ENCODE measurements around the gene PQBP1. TPM values are rescaled to one million over a fixed set of nuclear protein-coding genes. Genes with fewer than 3 reads are reported as not detected.

PQBP1 gene
- total RNA-seq, 1 donor from 2014 or later: 108 TPM

GRCh38 chrX:48910926-48911411 lies 13.2 kb downstream of the PQBP1 start:
- no peak for FAIRE-seq
- DNase-seq (ENCODE audit: low read depth): no peak
- Histone ChIP-seq H3K27me3 (ENCODE audit: control insufficient read depth, insufficient read depth, low read length) (no peaks in the 10 kb centered on the region), H3K36me3 (ENCODE audit: control insufficient read depth, insufficient read depth, low read length) (peaks cover 3% of the 10 kb centered on the region), H3K4me3 (ENCODE audit: low read depth, low read length) (peak overlapping the region; percentile 55)
- TF ChIP-seq CTCF (IDR thresholded peaks at IDR 0.05; ENCODE audit: insufficient read depth, low read length, severe bottlenecking): no peak

GRCh38 chrX:48911412-48912182 lies 13.9 kb downstream of the PQBP1 start, which contains the start of gene SLC35A2:
TSS of gene SLC35A2 (minus strand) at chrX:48911646. CDS start at chrX:48911636, 10 bp downstream.
- TF ChIP-seq CTCF (IDR thresholded peaks at IDR 0.05; ENCODE audit: insufficient read depth, low read length, severe bottlenecking): no peak
- peaks cover 3% of the 10 kb centered on the region for H3K36me3 ChIP-seq (ENCODE audit: control insufficient read depth, insufficient read depth, low read length)
- no peaks in the 10 kb centered on the region for H3K27me3 ChIP-seq (ENCODE audit: control insufficient read depth, insufficient read depth, low read length)
- FAIRE-seq: peak; percentile 13
- peak within 1 kb of the TSS; percentile 55 for H3K4me3 ChIP-seq (ENCODE audit: low read depth, low read length)
- DNase-seq (ENCODE audit: low read depth): peak; percentile 78

GRCh38 chrX:48913605-48914366 lies 16.1 kb downstream of the PQBP1 start:
- DNase-seq (ENCODE audit: low read depth): no peak
- no peaks in the 10 kb centered on the region for H3K27me3 ChIP-seq (ENCODE audit: control insufficient read depth, insufficient read depth, low read length)
- TF ChIP-seq CTCF (IDR thresholded peaks at IDR 0.05; ENCODE audit: insufficient read depth, low read length, severe bottlenecking): no peak

GRCh38 chrX:48914593-48915493 lies 17.1 kb downstream of the PQBP1 start:
- no peak for FAIRE-seq
- no peaks in the 10 kb centered on the region for H3K27me3 ChIP-seq (ENCODE audit: control insufficient read depth, insufficient read depth, low read length)
- no peak for TF ChIP-seq CTCF (IDR thresholded peaks at IDR 0.05; ENCODE audit: insufficient read depth, low read length, severe bottlenecking)
- H3K4me3 ChIP-seq (ENCODE audit: low read depth, low read length): no peak overlapping the region
- no peak for DNase-seq (ENCODE audit: low read depth)
- peaks cover 3% of the 10 kb centered on the region for H3K36me3 ChIP-seq (ENCODE audit: control insufficient read depth, insufficient read depth, low read length)

More at GRCh38 chrX:48913605-48914366, 16.1 kb downstream of the PQBP1 start:
- Histone ChIP-seq H3K36me3 (ENCODE audit: control insufficient read depth, insufficient read depth, low read length) (peaks cover 3% of the 10 kb centered on the region), H3K4me3 (ENCODE audit: low read depth, low read length) (no peak overlapping the region)
- no peak for FAIRE-seq
